Heart right ventricle (tissue), 16 donors: Measurements from ENCODE around the gene JAG1. TPM values are rescaled to one million over a fixed set of nuclear protein-coding genes. Genes with fewer than 3 reads are reported as not detected.

Experiments used
- ATAC-seq, 8 donors: fragments of 200-7000 bp; cut with Tn5 transposase; one replicate each; pipeline ENCODE4 v1.9.1; 2020; ENCODE audit warnings: mild to moderate bottlenecking in 8 of 8, moderate library complexity in 8 of 8, moderate number of reproducible peaks in 1 of 8
- DNase-seq, 2 donors: peaks; one replicate each; pipeline ENCODE4 v3.0.0-alpha.2; 2020
- H3K27ac ChIP-seq, 10 donors: fragments of 200-600 bp; sonication (generic) in 2 of 10; one replicate each; pipeline versions ENCODE4 v1.5.0 to v1.8.0; 2020 to 2022; ENCODE audit warnings: mild to moderate bottlenecking in 3 of 10
- H3K27me3 ChIP-seq, 7 donors: fragments of 200-600 bp; one replicate each; pipeline ENCODE4 v1.8.0; 2021 to 2022; ENCODE audit warnings: mild to moderate bottlenecking in 2 of 7
- H3K36me3 ChIP-seq, 9 donors: fragments of 200-600 bp; sonication (generic) in 1 of 9; one replicate each; pipeline versions ENCODE4 v1.5.0 to v1.8.0; 2020 to 2022; ENCODE audit warnings: mild to moderate bottlenecking in 2 of 9
- H3K4me1 ChIP-seq, 9 donors: fragments of 200-600 bp; sonication (generic) in 1 of 9; one replicate each; pipeline versions ENCODE4 v1.5.0 to v1.8.0; 2020 to 2022; ENCODE audit warnings: mild to moderate bottlenecking in 4 of 9
- H3K4me3 ChIP-seq, 10 donors: fragments of 200-600 bp; sonication (generic) in 2 of 10; one replicate each; pipeline versions ENCODE4 v1.5.0 to v1.8.0; 2020 to 2022; ENCODE audit warnings: mild to moderate bottlenecking in 7 of 10, moderate library complexity in 2 of 10
- H3K9me3 ChIP-seq, 11 donors: fragments of 200-600 bp in 10 of 11; sonication (generic) in 2 of 11; one replicate each; pipeline versions ENCODE4 v1.5.0 to v1.8.0; 2013 to 2022; ENCODE audit warnings: mild to moderate bottlenecking in 2 of 11, control low read depth in 1 of 11, moderate library complexity in 1 of 11
- CTCF ChIP-seq, 9 donors: fragments of 200-600 bp; sonication (generic) in 2 of 9; IDR thresholded peaks; one replicate each; pipeline versions ENCODE4 v1.5.0 to v1.8.0; 2021 to 2022; ENCODE audit warnings: antibody characterized with exemption in 9 of 9, mild to moderate bottlenecking in 5 of 9, moderate library complexity in 1 of 9
- WGBS, 2 donors: extraction: QIAGEN DNeasy Blood & Tissue Kit; methylation state at CpG; one replicate each; pipeline ENCODE4 v1.1.7; 2013; ENCODE audit warnings: inconsistent platforms in 1 of 2; 5-methylcytosine and 5-hydroxymethylcytosine counted together
- intact Hi-C, 10 donors: fragments of 100-400 bp; cut with DNase I; formaldehyde crosslinking; loops; one replicate each; pipeline versions ENCODE4 v1.11.1 to v1.14.2; 2022
- polyA plus RNA-seq, 2 donors: library from polyadenylated mRNA; stranded (reverse); fragments of 200-250 nt; gene quantifications; one replicate each; pipeline ENCODE4 v1.2.3, GENCODE V29; 2013
- total RNA-seq, 10 donors: library from RNA; stranded (reverse); fragmentation: NEBNext Ultra II Directional in 3 of 10; extraction: Animal tissue kit (Norgen Biotek cat#: 25700) in 3 of 10; gene quantifications; one replicate each; pipeline versions ENCODE4 v1.2.1 to v1.2.4, GENCODE V29; 2021 to 2023
- donor health status: Arrhythmogenic right ventricular cardiomyopathy.
- donor health status: ischemic (EF 13 %, LVEDD 7.1; RV severe dilation, severe dysfunction).
- donor health status: healthy with polysubstance abuse.
- donor health status: DM: no; HTN: yes; CAD: no.
- donor health status: DM: no; HTN: no; CAD: no.
- donor health status: ischemic (EF 25% LVEDD 6.9; RV normal size, moderate dysfunction).
- donor health status: ischemic (EF 25% LVEDD 5.7; RV mildly dilated, moderate dysfunction).
- donor health status: healthy.
- donor health status: DM: yes; HTN: yes; CAD: no.
- donor health status: Ischemic cardiomyopathy.
- donor health status: ischemic (EF 35%, LVEDD 5.7; RV mildly dilated, moderate dysfunction).
- donor health status: nonischemic (EF 11% LVEDD 7.7; RV severe dilation, severe dysfunction).
- donor health status: DM: yes; HTN: yes; CAD: no.
- donor health status: PGD.
- donor health status: ischemic (EF 29% LVEDD 5.4; RV normal size, mild dysfunction).
- donor health status: nonischemic (EF 23%, LVEDD 6.1; RV moderate dilation, normal function).

JAG1 gene
- total and polyA plus RNA-seq, 12 donors: 11.1 to 38.2 (median 25.5) TPM

DNA sequence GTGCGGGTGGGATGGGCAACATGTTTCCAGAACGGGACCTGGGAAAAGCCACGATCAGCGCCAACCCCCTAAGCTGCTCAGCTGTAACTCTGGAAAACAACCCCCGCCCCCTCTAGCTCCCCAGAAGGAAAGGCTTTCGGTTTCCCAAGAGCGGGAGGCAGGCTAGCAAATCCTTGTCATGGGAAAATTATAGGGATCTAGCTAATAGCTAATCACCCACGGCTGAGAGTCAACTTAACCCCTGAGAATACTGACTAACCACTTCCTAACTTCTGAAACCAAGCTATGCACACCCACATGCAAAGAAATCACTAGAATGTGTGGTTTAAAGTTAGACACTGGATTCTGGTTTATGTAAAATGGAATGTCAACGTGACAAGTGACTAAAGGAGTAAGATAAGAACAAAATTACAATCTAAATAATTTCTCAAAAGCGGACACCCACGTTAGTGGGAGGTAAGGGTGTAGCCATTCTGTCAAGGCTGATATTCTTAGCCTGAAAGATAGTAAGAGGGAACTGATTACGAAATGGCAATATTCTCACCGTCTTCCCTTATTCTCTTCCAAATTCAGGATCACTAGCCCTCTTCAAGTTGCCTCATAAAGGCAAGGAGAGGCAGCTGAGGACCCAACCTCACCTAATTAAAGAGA, 20.1 kb downstream of the JAG1 start:
- peaks cover 21 to 100% (median 75%) of the 10 kb centered on the region in 9 donors for H3K4me1 ChIP-seq
- TF ChIP-seq CTCF (IDR thresholded peaks at IDR 0.05): no peak
- ATAC-seq: peak; percentile 37 to 64 (median 60)
- H3K27ac ChIP-seq: peak overlapping the region in 9 of 10 donors; percentile 30 to 84 (median 71)
- 24 to 28% methylated on average over 13 of the region's 13 CpGs for WGBS, 2 donors
- no peaks in the 10 kb centered on the region for H3K27me3 ChIP-seq
- intact Hi-C loops: loop anchor here in 3 of 10 donors (5.0 to 10.0 kb wide), 3 partner anchors 101 to 621 kb away; no protein-coding TSS in a partner anchor
- H3K4me3 ChIP-seq: peak overlapping the region in 6 of 10 donors; percentile 3 to 35 (median 28)
- DNase-seq: peak in 1 of 2 donors; percentile 62
- peaks cover 0 to 100% (median 49%) of the 10 kb centered on the region in 9 donors for H3K36me3 ChIP-seq
- no peaks in the 10 kb centered on the region for H3K9me3 ChIP-seq

DNA sequence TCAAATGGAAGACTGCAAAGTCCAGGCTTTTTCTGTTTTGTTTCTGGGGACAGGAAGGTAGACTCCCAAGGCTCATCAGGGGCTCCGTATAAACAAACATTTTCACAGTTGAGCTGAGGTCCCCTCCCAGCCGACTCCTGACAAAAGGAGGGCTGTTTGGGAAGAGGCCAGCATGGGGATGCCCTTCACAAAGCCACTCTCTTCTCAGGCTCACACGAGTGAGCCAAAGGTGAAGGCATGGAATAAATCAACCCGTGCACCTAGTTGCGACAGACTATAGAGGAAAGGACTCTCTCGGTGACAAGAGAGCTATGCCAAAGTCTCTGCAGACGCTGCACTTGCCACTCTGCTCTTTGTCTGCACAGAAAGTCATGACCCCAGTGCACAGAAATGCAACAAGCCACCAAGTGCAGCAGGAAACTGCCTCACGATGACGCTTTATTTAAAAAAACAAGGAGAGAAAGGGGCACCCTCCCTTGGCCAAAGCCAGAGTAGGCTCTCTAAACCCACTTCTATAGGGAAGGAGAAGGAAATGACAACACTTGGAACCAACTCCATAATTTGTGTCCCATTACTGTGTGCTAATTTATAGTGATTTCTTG, 21.0 kb downstream of the JAG1 start:
- intact Hi-C loops: loop anchor here in 3 of 10 donors (5.0 to 10.0 kb wide), 3 partner anchors 100 to 622 kb away; no protein-coding TSS in a partner anchor
- WGBS, 2 donors: 20 to 23% methylated on average over 9 of the region's 9 CpGs
- ATAC-seq (peak in 7 of 8 donors; percentile 22 to 72 (median 45)), DNase-seq (no peak)
- peaks cover 0 to 100% (median 49%) of the 10 kb centered on the region in 9 donors for H3K36me3 ChIP-seq
- TF ChIP-seq CTCF (IDR thresholded peaks at IDR 0.05): no peak
- no peaks in the 10 kb centered on the region for H3K27me3 ChIP-seq
- peak overlapping the region in 6 of 10 donors; percentile 3 to 35 (median 25) for H3K4me3 ChIP-seq
- peak overlapping the region in 8 of 10 donors; percentile 45 to 84 (median 72) for H3K27ac ChIP-seq
- H3K9me3 ChIP-seq: no peaks in the 10 kb centered on the region
- H3K4me1 ChIP-seq: peaks cover 21 to 98% (median 71%) of the 10 kb centered on the region in 9 donors

- no peak for TF ChIP-seq CTCF (IDR thresholded peaks at IDR 0.05)
- no peak overlapping the region for H3K4me3 ChIP-seq
- WGBS, 2 donors: 80 to 85% methylated on average over 9 of the region's 9 CpGs
- ATAC-seq (no peak), DNase-seq (no peak)
- no peaks in the 10 kb centered on the region for H3K27me3 ChIP-seq
- H3K9me3 ChIP-seq: no peaks in the 10 kb centered on the region
- intact Hi-C loops: loop anchor here in 3 of 10 donors (5.0 to 10.0 kb wide), 3 partner anchors 100 to 623 kb away; no protein-coding TSS in a partner anchor
- peak overlapping the region in 8 of 10 donors; percentile 45 to 84 (median 72) for H3K27ac ChIP-seq
- H3K36me3 ChIP-seq: peaks cover 0 to 100% (median 54%) of the 10 kb centered on the region in 9 donors
- peaks cover 21 to 98% (median 67%) of the 10 kb centered on the region in 9 donors for H3K4me1 ChIP-seq
Observed at GRCh38 chr20:10652185-10652584, 21.6 kb downstream of the JAG1 start.

DNA sequence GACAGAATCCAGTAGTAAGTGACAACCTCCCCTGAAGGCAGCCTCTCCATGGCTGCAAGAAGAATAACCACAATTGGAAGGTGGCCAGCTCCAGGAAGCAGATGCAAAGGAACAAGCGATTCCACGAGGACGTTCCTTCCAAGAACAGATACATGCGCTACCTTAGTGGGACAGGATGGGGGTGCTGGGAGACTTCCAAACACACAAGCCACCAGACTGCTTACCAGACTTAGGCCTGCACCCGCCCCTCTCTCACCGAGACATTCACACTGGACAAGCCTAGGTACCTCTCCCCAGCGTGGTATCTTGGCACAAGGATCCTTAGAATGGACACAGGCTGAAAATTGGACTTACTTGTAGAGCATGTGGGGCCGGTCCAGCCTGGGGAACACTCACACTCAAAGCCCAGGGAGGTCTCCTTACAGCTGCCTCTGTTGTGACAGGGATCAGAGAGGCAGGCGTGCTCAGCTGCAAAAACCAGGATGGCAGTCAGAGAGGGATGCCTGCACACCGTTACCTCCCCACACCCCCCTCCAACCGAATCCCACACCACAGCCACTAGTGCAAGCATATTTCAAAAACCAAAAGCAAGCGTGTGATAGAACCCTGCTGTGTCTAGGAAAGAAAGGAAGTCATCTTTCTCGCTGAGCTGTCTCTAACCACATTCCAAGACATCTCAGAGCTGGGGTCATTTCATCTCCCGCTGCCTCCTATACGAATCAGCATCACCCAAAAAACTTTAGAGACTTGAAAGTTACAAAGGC, 22.4 kb downstream of the JAG1 start:
- peak in 7 of 8 donors; percentile 6 to 48 (median 31) for ATAC-seq
- intact Hi-C loops: loop anchor here in 3 of 10 donors (5.0 to 10.0 kb wide), 3 partner anchors 99 to 623 kb away; no protein-coding TSS in a partner anchor
- peaks cover 21 to 96% (median 67%) of the 10 kb centered on the region in 9 donors for H3K4me1 ChIP-seq

More for the DNA sequence above, 22.4 kb downstream of the JAG1 start:
- Histone ChIP-seq H3K4me3 (no peak overlapping the region), H3K27ac (peak overlapping the region in 8 of 10 donors; percentile 33 to 84 (median 68)), H3K27me3 (no peaks in the 10 kb centered on the region), H3K36me3 (peaks cover 0 to 100% (median 56%) of the 10 kb centered on the region in 9 donors), H3K9me3 (no peaks in the 10 kb centered on the region)
- WGBS, 2 donors: 58 to 70% methylated on average over 15 of the region's 15 CpGs
- DNase-seq: peak in 1 of 2 donors; percentile 76
- TF ChIP-seq CTCF (IDR thresholded peaks at IDR 0.05): peak in 2 of 9 donors; percentile 4 to 22
